ENCODE measurements around the gene STX1A.
"Not testable (repeated sequence)": the region's sequence is repeated elsewhere in the genome, so short reads cannot be mapped to it uniquely, and the experiment has no call there.

STX1A gene

GRCh38 chr7:73723813-73724212 is 4.3 kb upstream of the STX1A start:
- FAIRE-seq (no peak), DNase-seq (ENCODE audit: insufficient read length, low spot score) (no peak)
- TF ChIP-seq SPI1 (IDR thresholded peaks at IDR 0.05; ENCODE audit: low read depth, low read length) (no peak), POLR2AphosphoS5 (IDR thresholded peaks at IDR 0.05; ENCODE audit: low read depth, low read length) (no peak), POLR2A (IDR thresholded peaks at IDR 0.05; ENCODE audit: low read depth, low read length) (no peak)

GRCh38 chr7:73722785-73723184 is 3.3 kb upstream of the STX1A start:
- DNase-seq (ENCODE audit: insufficient read length, low spot score) (no peak), FAIRE-seq (no peak)
- no peak for TF ChIP-seq PAX5 (IDR thresholded peaks at IDR 0.05; ENCODE audit: insufficient read depth, low read length, severe bottlenecking)
- no peak for TF ChIP-seq POLR2A (IDR thresholded peaks at IDR 0.05; ENCODE audit: low read depth, low read length)
- TF ChIP-seq SPI1 (IDR thresholded peaks at IDR 0.05; ENCODE audit: low read depth, low read length): no peak
- TF ChIP-seq POLR2AphosphoS5 (IDR thresholded peaks at IDR 0.05; ENCODE audit: low read depth, low read length): no peak
- no peak for TF ChIP-seq POU2F2 (IDR thresholded peaks at IDR 0.05; ENCODE audit: low read depth, low read length)
- no peak for TF ChIP-seq TAF1 (IDR thresholded peaks at IDR 0.05; ENCODE audit: low read depth, low read length)

GRCh38 chr7:73722182-73722581 is 2.7 kb upstream of the STX1A start:
- not testable (repeated sequence) for DNase-seq (ENCODE audit: insufficient read length, low spot score); FAIRE-seq

- FAIRE-seq (no peak), DNase-seq (ENCODE audit: insufficient read length, low spot score) (no peak)
- no peak for TF ChIP-seq PAX5 (IDR thresholded peaks at IDR 0.05; ENCODE audit: insufficient read depth, low read length, severe bottlenecking)
- TF ChIP-seq POU2F2 (IDR thresholded peaks at IDR 0.05; ENCODE audit: low read depth, low read length): no peak
- no peak for TF ChIP-seq POLR2A (IDR thresholded peaks at IDR 0.05; ENCODE audit: low read depth, low read length)
- no peak for TF ChIP-seq TAF1 (IDR thresholded peaks at IDR 0.05; ENCODE audit: low read depth, low read length)
These were observed 1.9 kb upstream of the STX1A start for GRCh38 chr7:73721377-73721817.

- not testable (repeated sequence) for FAIRE-seq
These were observed 974 bp upstream of the STX1A start for GRCh38 chr7:73720443-73720842.

GRCh38 chr7:73719806-73720169 is 319 bp upstream of the STX1A start:
- no peak for DNase-seq (ENCODE audit: insufficient read length, low spot score)

More at GRCh38 chr7:73720443-73720842, 974 bp upstream of the STX1A start:
- DNase-seq (ENCODE audit: insufficient read length, low spot score): not testable (repeated sequence)

GRCh38 chr7:73718438-73718881 is 1.0 kb downstream of the STX1A start:
- no peak for FAIRE-seq

More at GRCh38 chr7:73719806-73720169, 319 bp upstream of the STX1A start:
- TF ChIP-seq TAF1 (IDR thresholded peaks at IDR 0.05; ENCODE audit: low read depth, low read length) (no peak), PAX5 (IDR thresholded peaks at IDR 0.05; ENCODE audit: insufficient read depth, low read length, severe bottlenecking) (no peak), POU2F2 (IDR thresholded peaks at IDR 0.05; ENCODE audit: low read depth, low read length) (no peak), POLR2AphosphoS5 (IDR thresholded peaks at IDR 0.05; ENCODE audit: low read depth, low read length) (no peak), POLR2A (IDR thresholded peaks at IDR 0.05; ENCODE audit: low read depth, low read length) (no peak), SPI1 (IDR thresholded peaks at IDR 0.05; ENCODE audit: low read depth, low read length) (no peak)
- no peak for FAIRE-seq

GRCh38 chr7:73717991-73718405 is 1.5 kb downstream of the STX1A start:
- TF ChIP-seq POU2F2 (IDR thresholded peaks at IDR 0.05; ENCODE audit: low read depth, low read length): no peak
- TF ChIP-seq POLR2A (IDR thresholded peaks at IDR 0.05; ENCODE audit: low read depth, low read length): no peak
- TF ChIP-seq SPI1 (IDR thresholded peaks at IDR 0.05; ENCODE audit: low read depth, low read length): no peak
- no peak for TF ChIP-seq TAF1 (IDR thresholded peaks at IDR 0.05; ENCODE audit: low read depth, low read length)
- no peak for TF ChIP-seq POLR2AphosphoS5 (IDR thresholded peaks at IDR 0.05; ENCODE audit: low read depth, low read length)
- TF ChIP-seq PAX5 (IDR thresholded peaks at IDR 0.05; ENCODE audit: insufficient read depth, low read length, severe bottlenecking): no peak

More at GRCh38 chr7:73718438-73718881, 1.0 kb downstream of the STX1A start:
- no peak for TF ChIP-seq PAX5 (IDR thresholded peaks at IDR 0.05; ENCODE audit: insufficient read depth, low read length, severe bottlenecking)
- DNase-seq (ENCODE audit: insufficient read length, low spot score): no peak

GRCh38 chr7:73717025-73717807 is 2.3 kb downstream of the STX1A start:
- TF ChIP-seq TAF1 (IDR thresholded peaks at IDR 0.05; ENCODE audit: low read depth, low read length) (no peak), POU2F2 (IDR thresholded peaks at IDR 0.05; ENCODE audit: low read depth, low read length) (no peak), POLR2AphosphoS5 (IDR thresholded peaks at IDR 0.05; ENCODE audit: low read depth, low read length) (no peak), PAX5 (IDR thresholded peaks at IDR 0.05; ENCODE audit: insufficient read depth, low read length, severe bottlenecking) (no peak), SPI1 (IDR thresholded peaks at IDR 0.05; ENCODE audit: low read depth, low read length) (no peak), POLR2A (IDR thresholded peaks at IDR 0.05; ENCODE audit: low read depth, low read length) (no peak)
- no peak for DNase-seq (ENCODE audit: insufficient read length, low spot score)
- FAIRE-seq: no peak

More at GRCh38 chr7:73717991-73718405, 1.5 kb downstream of the STX1A start:
- DNase-seq (ENCODE audit: insufficient read length, low spot score) (no peak), FAIRE-seq (peak; percentile 9)

GRCh38 chr7:73716318-73716890 is 3.1 kb downstream of the STX1A start:
- no peak for TF ChIP-seq POLR2AphosphoS5 (IDR thresholded peaks at IDR 0.05; ENCODE audit: low read depth, low read length)
- no peak for TF ChIP-seq SPI1 (IDR thresholded peaks at IDR 0.05; ENCODE audit: low read depth, low read length)
- no peak for TF ChIP-seq POLR2A (IDR thresholded peaks at IDR 0.05; ENCODE audit: low read depth, low read length)
- TF ChIP-seq PAX5 (IDR thresholded peaks at IDR 0.05; ENCODE audit: insufficient read depth, low read length, severe bottlenecking): no peak
- TF ChIP-seq POU2F2 (IDR thresholded peaks at IDR 0.05; ENCODE audit: low read depth, low read length): no peak
- no peak for TF ChIP-seq TAF1 (IDR thresholded peaks at IDR 0.05; ENCODE audit: low read depth, low read length)
- DNase-seq (ENCODE audit: insufficient read length, low spot score): no peak
- FAIRE-seq: no peak
